ENCODE data around the gene WNK2.

WNK2 gene

DNA sequence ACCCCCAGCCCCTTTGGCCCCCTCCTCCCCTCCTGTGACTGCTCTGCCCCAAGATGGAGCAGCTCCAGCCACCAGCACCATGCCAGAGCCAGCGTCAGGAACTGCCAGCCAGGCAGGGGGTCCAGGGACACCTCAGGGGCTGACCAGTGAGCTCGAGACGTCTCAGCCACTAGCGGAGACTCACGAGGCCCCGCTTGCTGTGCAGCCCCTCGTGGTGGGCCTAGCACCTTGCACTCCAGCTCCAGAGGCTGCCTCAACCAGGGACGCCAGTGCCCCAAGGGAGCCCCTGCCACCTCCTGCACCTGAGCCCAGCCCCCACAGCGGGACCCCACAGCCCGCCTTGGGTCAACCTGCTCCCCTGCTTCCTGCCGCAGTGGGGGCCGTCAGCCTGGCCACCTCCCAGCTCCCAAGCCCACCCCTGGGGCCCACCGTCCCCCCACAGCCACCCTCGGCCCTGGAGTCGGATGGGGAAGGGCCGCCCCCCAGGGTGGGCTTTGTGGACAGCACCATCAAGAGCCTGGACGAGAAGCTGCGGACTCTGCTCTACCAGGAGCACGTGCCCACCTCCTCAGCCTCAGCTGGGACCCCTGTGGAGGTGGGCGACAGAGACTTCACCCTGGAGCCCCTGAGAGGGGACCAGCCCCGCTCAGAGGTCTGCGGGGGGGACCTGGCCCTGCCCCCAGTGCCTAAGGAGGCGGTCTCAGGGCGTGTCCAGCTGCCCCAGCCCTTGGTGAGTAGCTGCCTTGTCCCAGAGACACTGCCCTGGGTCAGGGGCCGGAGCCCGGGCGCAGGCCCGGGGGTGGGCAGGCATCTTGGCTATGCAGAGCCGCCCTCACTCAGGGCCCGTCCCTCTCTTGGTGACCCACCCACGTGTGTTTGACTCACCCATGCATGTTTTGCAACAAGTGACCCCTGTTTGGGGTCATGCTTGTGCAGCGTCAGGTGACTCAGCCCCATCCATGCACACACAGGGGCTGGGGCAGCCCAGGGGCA is 105.2 kb downstream of the WNK2 start:
- TF ChIP-seq, protein P1, sequence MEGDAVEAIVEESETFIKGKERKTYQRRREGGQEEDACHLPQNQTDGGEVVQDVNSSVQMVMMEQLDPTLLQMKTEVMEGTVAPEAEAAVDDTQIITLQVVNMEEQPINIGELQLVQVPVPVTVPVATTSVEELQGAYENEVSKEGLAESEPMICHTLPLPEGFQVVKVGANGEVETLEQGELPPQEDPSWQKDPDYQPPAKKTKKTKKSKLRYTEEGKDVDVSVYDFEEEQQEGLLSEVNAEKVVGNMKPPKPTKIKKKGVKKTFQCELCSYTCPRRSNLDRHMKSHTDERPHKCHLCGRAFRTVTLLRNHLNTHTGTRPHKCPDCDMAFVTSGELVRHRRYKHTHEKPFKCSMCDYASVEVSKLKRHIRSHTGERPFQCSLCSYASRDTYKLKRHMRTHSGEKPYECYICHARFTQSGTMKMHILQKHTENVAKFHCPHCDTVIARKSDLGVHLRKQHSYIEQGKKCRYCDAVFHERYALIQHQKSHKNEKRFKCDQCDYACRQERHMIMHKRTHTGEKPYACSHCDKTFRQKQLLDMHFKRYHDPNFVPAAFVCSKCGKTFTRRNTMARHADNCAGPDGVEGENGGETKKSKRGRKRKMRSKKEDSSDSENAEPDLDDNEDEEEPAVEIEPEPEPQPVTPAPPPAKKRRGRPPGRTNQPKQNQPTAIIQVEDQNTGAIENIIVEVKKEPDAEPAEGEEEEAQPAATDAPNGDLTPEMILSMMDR (conservative IDR thresholded peaks at IDR 0.05), result no peak
- no peak for TF ChIP-seq ZFX (IDR thresholded peaks at IDR 0.05)
- H3K27ac ChIP-seq, result no peak overlapping the region

DNA sequence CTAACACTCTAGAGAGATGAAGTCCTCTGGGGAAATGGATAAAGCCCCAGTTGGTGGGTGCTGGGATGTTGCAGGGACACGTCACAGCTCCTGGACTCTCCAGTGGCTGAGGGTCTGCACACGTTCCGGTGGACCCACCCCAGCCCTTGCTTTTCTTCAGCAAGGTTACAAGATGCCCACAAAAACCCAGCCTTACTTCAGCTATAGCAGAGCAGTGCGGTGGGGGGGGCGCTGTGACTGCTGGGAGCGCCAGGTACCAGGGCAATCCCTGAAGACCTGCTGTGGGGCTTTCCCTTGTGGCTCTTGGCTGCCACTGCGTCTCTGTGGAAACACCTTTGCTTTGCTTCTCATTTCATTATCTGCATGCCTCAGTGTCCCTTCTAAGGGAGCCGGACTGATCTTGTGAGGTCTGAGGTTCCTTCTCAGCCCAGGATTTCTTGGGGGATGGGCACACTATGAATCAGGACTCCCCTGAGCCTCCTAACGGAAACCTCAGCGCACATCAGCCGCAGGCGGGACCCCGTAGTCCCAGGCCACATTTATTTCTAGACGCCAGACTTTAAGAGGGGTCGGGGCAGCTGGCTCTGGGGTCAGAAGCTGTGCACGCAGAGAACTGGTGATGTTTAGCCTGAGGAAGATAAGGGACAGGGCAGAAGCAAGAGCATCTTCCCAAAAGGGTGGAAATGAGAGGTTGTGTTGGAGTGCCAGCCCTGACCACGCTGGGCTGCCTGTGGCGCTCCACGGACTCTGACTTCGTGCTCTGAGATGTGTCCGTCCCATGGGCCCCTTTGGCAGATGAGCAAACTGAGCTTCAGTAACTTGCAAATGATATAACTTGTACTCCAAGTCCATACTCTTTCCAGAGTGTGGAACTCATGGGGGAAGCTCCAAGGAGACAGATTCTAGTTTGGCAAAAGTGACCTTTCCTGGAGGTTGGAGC is 106.8 kb downstream of the WNK2 start:
- TF ChIP-seq, protein P1 (conservative IDR thresholded peaks at IDR 0.05), result no peak
- TF ChIP-seq ZFX (IDR thresholded peaks at IDR 0.05), result no peak
- no peak overlapping the region for H3K27ac ChIP-seq

DNA sequence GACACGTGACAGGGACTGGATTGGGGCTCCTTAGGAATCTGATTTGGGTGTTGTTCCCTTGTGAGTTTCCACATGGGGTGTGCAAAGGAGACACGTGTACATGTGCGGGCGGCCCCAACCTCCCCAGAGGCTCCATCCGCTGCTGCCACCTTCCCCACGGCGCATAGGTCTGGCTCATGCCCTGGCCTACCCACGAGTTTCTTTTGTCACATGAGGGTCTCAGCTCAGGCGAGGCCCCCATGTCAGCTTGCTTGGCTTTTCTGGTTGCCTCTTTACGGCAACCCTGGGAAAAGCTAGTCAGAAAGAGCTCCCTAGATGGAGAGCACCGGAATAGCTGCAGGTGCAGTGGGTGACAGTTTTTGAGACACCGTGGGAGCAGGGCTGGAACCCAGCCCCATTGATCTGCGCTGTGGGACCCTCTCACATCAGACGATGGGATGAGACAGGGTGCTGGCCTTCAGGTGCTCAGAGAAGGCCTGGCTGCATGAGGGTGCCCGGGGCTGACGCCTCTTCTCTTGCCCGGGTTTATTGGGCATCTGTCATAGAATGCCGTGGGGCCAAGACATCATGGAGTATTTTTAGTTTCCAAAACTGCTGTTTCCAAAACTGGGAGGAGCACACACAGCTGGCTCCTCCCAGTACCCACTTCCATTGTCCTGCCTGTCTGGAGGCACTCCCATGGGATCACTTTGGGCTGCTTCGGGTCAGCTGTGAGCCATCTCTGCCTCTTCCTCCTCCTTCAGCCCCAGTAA is 107.8 kb downstream of the WNK2 start:
- H3K27ac ChIP-seq, result no peak overlapping the region
- TF ChIP-seq, protein P1 (conservative IDR thresholded peaks at IDR 0.05), result no peak
- TF ChIP-seq ZFX (IDR thresholded peaks at IDR 0.05), result no peak

DNA sequence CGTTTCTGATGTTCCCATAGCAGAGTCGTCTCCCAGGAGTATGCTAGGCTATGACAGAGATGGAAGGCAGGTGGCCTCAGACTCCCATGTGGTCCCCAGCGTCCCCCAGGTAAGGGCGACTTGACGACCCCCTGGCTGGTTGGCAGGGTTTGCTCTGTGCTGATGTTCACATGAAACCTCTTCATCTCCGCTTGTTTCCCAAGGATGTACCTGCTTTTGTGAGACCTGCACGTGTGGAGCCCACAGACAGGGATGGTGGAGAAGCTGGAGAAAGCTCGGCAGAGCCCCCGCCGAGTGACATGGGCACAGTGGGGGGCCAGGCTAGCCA is 108.3 kb downstream of the WNK2 start:
- no peak overlapping the region for H3K27ac ChIP-seq
- TF ChIP-seq ZFX (IDR thresholded peaks at IDR 0.05), result no peak
- TF ChIP-seq, protein P1 (conservative IDR thresholded peaks at IDR 0.05), result no peak

DNA sequence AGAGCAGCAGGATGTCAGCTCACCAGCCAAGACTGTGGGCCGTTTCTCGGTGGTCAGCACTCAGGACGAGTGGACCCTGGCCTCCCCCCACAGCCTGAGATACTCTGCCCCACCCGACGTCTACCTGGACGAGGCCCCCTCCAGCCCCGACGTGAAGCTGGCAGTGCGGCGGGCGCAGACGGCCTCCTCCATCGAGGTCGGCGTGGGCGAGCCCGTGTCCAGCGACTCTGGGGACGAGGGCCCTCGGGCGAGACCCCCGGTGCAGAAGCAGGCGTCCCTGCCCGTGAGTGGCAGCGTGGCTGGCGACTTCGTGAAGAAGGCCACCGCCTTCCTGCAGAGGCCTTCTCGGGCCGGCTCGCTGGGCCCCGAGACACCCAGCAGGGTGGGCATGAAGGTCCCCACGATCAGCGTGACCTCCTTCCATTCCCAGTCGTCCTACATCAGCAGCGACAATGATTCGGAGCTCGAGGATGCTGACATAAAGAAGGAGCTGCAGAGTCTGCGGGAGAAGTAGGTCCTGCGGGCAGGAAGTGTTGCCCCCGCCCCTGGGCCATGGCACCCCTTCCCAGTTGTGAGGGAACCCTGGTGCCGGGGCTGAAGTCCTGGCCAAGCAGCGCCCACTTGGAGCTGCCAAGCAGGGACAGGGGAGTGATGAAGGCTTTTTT is 108.9 kb downstream of the WNK2 start:
- no peak overlapping the region for H3K27ac ChIP-seq
- TF ChIP-seq, protein P1 (conservative IDR thresholded peaks at IDR 0.05), result no peak
- TF ChIP-seq ZFX (IDR thresholded peaks at IDR 0.05), result no peak

DNA sequence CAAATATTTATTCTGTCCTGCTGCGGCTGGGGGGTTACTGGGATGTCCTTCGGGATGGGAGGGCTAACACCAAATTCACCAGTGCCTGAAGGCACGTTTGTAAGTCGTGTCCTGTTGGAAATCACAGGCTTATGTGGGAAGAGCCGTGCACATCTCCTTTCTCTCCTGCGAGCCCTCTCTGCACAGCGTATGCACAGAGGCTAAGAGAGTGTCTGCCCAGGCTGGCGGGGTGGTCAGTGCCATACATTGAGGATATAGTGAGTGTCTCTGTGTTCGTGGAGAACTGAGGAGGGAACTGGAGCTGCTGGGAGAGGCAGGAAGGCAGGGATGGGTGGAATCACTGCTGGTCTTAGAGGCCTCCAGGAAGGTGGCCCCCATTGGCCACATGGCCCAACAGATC is 110.1 kb downstream of the WNK2 start:
- TF ChIP-seq, protein P1 (conservative IDR thresholded peaks at IDR 0.05), result no peak
- no peak for TF ChIP-seq ZFX (IDR thresholded peaks at IDR 0.05)

More for the DNA sequence above, 110.1 kb downstream of the WNK2 start:
- H3K27ac ChIP-seq, result no peak overlapping the region

Measured in C4-2B (cell line).